Activated CD4-positive, alpha-beta T cell treated with anti-CD3 and anti-CD28 coated beads, Interleukin-2, amount 50 U/mL, for 4 hours (primary cell): ENCODE measurements around the gene CDH4.

ENCODE experiments used
- DNase-seq, 2 experiments: peaks; one replicate each; pipeline ENCODE4 v3.0.0-alpha.2; 2020

Gene CDH4

DNA sequence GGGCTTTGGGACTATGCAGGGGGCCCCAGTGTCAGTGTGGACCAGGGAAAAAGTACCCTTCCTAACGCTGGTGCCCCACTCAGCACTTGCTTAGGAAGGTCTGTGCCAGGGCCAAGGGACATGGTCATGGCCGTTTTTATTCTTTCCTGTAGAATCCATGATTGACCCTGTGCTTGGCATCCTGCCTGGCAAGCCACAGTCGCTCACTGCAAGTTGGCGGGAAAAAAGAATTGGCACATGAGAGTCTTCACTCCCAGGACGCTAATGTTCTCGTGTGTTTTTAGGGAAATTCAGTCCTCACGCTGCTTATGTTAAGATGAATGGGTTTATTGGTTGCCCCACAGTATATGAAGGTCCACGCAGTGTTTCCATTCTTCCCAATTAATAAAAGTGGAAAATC is 253.4 kb downstream of the CDH4 start:
- DNase-seq: no peak

DNA sequence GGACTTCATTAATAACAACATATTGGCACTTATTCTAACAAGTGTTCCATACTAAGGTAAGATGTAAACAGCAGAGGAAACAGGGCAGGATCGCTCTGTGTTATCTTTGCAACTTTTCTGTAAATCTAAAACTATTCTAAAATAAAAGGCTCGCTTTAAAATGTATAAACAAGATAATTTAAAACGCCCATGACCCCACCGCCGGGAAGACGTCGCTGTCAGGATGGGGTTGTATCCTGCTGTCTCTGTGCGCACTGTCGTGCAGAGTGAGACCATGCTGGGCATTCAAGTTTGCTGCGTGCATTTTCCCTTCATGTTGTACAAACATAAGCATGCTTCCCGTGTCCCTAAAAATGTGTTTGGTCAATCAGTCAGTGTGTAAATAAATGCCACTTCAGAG is 255.7 kb downstream of the CDH4 start:
- DNase-seq: no peak

DNA sequence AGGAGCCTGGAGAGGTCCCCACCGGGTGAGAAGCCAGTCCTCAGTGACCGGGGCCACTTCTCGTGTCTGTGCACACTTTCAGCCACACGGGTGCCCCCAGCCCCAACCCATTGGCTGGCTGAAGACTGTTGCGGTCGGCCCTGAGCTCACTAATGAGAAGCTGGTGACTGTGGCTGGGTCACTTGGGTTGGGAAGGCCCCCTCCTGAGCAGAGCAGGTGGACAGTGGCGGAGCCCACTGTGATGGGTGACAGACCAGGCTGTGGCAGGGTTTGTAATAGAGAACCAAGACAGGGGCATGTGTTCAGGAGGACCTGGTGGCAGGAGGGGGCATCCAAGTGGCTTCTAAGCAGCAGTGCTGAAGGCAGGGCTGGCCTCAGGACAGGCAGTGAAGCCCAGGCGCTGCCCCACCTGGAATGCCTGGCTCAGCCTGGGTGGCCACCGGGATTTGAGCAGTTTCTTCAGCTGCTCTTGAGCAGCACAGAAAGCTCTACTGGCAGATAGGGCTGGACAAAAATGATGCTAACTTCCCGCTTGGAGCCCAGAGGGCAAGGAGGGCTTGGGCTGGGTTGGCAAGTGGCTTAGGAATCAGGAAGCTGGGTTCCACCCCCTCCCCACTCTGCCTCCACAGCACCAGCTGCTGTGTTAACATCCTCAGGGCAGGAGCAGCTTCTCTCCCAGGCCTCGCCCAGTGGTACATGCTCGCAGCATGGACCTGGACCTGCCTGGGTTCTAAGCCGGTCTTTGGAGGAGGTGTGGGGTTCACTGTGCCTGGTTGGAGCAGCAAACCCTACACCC is 256.4 kb downstream of the CDH4 start:
- no peak for DNase-seq

DNA sequence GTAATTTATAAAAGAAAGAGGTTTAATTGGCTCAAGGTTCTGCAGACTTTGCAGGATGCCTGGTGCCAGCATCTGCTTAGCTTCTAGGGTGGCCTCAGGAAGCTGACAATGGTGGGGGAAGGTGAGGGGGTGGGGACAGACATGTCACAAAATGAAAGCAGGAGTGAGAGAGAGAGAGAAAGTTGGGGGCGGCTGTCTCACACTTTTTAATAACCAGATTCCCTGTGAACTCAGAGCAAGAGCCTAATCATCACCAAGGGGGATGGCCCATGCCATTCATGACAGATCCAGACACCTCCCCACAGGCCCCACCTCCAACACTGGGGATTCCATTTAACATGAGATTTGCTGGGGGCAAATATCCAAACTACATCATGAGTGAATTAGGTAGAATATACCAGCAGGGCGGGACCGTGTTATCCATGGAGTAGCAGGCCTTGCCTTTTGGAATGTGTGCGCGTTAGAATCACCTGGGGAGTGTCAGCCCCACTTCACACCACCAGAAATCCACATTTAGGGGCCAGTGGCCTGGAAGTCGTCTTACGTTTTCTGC is 258.8 kb downstream of the CDH4 start:
- no peak for DNase-seq

DNA sequence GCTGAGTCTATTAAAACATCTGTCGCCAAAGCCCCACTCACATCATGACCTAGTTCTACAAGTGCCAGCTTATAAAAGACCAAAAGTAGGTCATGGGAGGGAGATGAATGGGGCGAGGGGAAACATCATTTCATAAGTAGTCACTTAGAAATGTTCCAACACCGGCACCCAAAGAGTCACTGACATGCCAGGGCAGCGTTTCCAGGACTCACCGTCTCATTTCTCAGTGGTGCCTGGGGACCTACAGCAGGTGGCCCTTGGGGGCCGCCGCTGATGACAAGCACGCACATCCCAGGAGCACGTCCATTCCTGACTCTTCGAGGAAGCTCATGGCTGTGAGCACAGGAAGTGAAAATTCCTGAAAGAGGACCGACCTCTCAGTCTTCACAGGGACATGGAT is 260.4 kb downstream of the CDH4 start:
- DNase-seq: no peak

DNA sequence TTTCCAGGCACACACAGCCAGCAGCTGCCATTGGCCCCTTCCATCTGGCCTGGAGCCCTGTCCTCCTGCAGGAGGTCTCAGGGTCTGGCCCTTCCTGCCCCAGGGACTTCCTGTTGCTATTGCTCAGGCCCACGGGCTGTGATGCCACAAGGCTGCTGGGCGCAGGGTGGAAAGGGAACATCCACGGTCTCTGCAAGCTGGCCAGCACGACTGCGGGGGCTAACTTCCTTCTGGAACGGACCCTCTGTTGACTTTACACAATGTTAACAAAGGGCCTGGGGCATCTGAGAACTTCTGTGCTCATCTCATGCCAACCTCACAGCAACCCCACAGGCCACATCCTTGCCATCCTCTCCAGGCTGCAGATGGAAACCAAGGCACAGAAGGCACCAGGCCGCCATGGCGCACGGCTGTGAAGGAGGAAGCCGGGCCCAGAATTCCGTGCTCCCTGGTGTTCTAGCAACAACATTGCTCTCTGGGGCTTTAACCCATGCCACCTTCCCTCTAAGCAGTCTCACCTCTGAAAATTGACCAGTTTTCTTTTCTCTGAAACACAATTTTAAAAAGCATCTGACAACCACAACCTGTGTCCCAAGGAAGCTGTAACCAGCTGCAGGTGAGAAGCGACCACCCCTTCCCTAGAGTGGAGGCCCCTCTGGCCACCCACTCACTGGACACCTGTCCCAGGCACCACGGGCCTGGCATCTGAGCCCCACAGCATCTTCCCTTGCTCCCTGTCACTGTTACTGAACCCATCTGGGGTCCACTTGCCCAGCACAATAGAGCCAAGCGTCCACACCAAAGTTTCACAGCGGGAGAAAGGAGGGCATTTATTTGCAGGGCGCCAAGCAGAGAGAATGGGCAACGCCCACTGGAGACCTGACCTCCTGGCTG is 261.3 kb downstream of the CDH4 start:
- no peak for DNase-seq

DNA sequence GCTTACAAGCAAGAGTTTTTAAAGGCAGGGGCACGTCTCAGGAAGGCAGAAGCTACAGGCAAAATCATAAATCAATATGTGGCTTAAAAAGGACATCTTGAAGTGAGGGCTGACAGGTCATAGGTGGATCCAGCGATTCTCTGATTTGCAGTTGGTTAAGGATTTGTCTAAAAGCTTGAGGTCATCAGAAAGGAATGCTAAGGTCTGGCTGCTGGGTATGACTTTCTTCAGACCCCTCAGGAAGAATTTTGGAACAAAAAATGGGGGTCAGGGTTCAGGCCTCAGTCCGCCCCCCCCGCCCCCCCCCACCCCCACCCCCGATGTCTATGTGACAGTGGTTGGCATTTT is 261.9 kb downstream of the CDH4 start:
- DNase-seq: no peak

DNA sequence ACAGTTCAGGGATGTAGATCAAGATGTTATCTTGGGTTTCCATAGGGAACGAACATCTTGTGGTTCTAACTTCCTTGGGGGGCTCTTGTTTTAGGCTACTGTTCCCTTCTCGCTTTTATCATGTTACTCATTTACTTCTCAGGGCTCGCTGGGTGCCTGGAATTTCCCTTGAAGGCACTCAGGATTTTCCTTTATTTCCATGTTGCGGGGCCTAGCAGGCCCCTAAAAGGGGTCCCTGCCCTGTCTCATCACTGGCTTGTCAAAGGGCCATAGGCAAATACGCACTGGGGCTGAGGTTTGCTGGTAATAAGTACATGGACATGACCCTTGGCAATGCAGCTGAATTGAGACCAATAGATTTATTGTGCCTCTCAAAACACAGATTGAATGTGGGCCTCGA is 262.3 kb downstream of the CDH4 start:
- no peak for DNase-seq

DNA sequence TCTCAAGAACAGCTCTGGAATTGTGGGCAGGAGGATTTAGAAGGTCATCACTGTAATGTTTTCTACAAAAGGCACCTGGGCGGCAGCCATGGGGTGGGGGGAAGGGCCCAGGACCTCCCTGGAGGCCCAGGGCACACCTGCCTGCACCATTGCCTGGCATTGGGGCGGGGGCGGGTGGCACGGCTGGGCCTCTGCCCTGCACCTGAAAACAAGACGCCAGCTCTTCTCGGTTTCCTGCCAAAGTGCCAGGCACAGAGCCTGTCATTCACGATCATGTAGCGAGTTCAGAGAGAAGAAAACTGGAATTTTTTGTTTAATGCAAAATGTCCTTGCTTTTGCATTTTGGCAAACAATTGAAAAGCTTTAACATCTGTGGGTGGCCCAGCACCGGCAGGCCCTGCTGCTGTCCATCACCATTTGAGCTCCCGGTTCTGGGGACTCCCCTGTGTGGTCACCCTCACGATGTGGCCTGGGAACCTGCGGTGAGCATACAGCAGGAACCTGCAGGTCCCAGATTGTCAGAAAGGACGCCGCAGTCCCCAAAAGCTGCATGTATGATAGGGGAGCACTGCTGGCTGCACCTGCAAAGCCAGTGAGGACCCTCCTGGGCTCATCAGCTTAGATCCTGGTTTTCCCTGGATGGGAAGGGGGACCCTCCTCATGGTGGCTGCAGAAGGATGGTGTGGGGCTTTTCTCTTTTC is 262.9 kb downstream of the CDH4 start:
- no peak for DNase-seq

DNA sequence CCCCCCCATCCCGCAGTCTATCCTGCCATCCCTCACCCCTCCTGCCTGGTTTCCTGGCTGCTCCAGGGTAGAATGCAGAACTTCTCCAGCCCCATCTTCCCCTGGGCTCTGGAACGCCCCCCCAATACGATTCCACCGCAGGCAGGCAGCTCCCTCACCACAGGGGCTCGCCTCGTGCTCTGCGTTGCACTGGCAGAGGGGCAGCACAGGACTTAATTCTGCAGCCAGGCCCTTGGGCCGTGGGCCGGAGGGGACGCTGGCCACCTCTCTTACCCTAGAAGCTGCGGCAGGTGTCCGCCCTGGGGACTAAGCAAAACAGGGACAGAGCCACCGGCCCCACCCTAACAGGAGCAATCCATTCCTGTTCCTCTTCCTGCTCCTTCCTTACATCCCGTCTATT is 263.9 kb downstream of the CDH4 start:
- DNase-seq: no peak

DNA sequence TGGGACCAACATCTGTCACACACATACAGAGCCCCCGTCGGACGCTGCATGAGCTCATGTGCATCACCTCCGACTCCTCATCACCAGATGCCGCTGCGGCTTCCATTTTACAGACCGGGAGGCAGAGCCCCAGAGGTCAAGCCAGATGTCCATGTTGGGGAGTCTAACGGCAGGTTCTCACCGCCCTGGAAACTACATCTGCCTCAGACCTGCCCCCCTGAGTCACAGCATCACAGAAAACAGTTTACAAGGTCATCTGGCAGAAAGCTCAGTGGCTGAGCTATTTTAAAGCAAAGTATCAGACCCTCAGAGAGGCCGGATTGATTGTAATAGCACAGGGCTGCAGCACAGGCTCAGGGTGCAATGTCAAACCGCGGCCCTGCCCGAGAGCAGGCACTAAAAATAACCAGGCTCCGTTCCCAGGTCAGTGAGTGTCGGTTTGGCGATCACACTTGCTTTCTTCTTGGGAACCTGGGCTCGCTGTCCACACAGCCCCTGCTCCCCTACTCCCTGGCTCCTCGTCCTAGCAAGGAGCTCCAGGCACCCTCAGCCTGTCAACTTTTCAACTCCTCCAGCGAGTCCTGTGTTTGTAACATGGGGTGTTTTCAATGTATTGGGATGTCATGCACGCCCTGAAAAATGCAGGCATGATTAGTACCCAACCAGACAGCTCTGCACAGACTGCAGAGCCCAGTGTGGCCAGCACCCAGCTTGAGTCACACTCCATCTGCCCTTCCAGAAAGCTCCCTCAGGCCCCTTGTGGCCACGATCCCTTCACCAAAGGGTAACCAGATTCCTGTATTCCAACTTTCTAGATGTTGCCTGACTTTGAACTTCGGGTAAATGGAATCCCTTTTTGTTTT is 264.5 kb downstream of the CDH4 start:
- DNase-seq: no peak

DNA sequence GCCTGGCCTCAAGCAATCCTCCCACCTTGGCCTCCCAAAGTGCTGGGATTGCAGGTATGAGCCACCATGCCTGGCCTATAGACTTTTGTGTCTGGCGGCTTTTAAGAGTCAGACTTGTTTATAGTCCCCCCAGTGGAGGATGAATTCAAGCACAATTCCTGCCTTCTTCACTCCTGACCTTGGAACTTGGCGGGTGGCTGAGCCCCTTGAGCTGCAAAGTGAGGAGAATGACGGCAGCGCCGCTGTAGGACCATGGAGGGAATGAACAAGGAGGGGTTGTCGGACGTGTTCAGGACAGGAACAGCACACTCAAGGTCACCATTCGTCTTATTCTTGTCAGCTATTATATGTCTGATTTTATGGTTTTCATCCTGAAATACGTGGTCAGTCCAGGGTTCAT is 265.4 kb downstream of the CDH4 start:
- no peak for DNase-seq

DNA sequence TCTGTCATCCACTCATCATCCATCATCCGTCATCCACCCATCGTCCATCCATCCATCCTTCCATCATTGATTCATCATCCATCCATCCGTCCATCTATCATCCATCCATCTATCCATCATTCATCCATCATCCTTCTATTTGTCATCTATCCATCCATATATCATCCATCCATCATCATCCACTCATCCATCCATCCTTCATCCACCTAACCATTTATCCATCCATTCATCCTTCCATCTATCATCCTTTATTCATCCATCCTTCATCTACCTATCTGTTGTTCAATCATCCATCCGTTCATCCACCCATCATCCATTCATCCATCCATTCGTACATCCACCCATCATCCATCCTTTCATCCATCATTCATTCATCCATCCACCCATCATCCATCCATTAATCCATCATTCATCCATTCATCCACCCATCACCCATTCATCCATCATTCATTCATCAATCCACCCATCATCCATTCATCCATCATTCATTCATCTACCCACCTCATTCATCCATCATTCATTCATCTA is 266.4 kb downstream of the CDH4 start:
- no peak for DNase-seq

DNA sequence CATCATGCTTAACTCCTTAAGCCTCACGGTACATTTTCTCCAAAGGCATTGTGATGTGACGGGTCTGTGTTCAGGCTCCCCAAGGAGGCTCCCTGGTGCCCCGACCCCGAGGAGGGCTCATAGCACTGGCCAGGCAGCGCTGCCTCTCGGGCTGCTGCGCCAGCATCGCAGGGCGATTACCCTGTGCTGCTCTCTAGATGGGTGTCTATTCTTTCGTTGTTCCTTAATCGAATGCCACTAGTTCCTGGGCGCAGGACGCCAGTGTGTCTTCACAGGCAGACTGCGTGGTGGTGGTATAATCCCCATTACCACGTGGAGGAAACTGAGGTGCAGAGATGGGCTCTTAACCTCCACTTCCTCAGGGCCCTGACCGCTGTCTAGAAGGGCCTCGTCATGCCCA is 267.4 kb downstream of the CDH4 start:
- no peak for DNase-seq

DNA sequence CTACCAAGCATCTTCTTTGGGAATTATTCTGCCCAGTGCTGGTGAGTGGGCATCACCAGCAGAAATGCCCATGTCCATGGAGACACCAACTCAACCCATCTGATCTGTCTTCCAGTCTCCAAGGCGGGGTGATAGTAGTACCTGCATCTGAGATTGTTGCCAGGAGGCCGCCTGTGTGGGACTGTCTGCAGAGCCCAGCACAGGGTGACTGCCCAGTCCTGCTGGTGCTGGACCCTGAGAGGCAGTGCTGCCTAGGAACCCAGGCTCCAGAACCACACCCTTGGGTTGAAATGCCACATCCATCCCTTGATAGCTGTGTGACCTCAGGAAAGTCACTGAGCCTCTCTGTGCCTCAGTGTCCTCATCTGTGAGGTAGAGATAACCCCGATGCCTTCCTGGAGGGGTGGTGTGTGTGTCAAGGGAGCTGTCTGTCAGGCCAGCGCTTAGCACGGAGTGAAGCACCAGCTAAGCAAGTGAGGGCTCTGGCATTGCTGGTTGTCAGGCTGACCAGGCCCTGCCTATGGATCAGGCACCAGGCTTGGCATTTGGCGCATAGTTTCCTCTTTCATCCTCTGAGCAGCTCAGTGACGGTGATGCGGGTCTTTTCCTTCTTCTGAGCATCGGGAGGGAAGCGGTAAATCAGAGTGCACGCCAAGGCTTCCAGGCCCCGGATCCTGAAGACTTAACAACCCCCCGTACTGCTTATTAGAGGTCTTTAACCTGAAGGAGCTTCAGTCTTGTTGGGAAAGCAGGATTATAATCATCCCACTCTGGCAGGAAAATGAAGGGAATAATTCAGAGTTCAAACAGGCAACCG is 268.2 kb downstream of the CDH4 start:
- no peak for DNase-seq

DNA sequence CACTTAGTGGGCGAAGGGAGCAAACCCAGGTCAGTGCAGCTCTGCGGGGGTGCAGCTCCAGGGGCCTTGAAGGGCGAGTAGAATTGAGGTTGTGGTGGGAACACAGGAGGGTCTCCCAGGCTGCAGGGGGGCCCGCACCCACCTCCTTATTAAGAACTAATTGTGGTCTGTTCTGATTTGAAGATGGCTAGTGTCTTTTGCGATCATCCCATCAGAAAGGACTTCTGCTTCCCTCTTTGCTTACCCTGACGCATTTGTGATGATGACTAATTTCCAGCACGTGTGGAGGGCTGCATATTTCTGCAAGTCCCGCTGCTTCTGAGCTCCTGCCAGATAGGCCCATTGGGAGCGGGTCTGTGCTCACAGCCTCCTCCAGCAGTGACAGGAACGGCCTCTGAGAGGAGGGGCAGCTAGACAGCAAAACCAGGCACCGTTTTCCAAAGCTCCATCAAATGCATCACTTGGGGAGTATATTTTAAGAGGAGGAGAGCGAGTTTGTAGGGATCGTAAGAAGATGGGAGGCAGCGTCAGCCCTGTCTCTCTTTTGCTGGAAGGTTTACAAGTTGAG is 268.9 kb downstream of the CDH4 start:
- no peak for DNase-seq

DNA sequence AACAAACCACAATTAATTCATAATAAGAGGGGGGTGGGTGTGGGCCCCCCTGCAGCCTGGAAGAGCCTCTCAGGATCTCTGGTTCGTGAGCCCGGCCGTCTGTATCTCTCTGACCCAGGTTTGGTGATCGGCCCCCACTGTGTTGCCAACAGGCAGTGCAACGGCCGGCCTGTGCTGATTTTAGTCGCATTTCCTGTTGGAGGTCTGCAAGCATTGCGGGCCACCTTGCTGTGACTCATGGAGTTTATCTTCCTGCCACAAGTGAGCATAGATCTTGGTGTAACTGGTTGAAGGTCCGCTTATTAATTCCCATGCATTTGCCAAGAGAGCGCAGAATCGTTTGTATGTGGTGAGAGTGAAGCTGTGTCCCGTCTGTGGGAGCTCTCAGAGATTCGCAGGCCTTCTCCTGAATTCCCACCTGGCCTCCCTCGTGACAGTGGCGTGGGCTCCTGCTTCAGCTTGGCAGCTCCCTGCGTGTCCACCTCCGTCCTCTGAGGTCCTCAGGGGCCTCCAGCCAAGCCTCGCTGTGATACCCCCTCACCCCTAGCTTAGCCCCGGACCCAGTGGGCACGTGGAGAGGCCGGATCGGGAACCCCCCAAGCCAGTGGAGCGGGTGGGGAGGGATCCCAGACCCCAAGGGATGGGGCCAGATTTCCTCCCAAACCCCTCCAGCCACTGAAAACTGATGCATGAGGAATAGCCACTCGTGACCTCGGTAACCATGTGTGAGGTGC is 269.8 kb downstream of the CDH4 start:
- no peak for DNase-seq

DNA sequence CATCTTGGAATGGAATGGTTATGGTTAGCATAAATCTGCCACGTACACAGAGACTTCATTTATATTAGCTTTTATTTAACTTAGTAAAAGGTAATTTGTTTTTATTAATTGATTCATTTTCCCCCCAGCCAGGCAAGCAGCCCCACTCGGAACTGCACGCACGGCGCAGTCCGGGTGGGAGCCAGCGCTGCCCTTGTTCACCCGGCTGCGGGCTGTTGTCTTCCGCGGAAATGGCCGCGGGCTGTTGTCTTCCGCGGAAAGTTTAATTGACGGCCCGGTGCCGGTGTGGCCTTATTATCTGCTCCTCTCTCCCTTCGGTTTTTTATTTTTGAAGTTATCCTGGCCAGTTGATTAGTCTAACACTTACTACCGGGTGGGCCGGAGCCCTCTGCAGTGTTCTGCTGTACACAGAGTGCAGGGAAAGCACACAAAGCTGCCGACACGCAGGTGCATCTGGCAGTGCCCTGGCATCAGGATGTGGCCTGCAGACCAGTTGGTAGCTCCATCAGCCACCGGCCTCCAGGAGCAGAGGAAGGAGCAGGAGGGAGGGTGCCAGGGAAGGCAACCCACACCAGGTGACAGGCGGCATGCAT is 270.5 kb downstream of the CDH4 start:
- DNase-seq: no peak

DNA sequence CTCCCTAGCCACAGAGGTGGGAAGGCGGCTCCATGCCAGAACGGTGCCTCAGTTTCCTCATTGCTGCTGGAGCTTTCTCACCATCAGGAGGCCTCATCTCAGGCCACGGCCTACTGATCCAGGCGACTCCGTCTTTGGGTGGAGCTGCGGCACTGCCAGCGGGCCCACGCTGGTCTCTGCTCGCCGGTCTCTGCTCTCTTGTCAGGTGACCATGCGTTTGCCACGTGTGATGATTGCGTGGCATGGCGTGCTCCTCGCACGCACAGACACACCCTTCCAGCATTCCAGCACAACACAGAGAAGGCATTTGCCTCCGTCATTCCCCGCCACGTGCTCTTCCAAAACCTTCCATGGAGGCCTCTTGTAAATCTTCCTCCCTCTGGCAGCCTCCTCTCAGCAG is 271.1 kb downstream of the CDH4 start:
- DNase-seq: no peak
